IMR-90 (cell line): ENCODE measurements around the gene HAGHL. TPM values are rescaled to one million over a fixed set of nuclear protein-coding genes. Genes with fewer than 3 reads are reported as not detected.
"Not testable (repeated sequence)": the region's sequence is repeated elsewhere in the genome, so short reads cannot be mapped to it uniquely, and the experiment has no call there.

Source experiments
- ATAC-seq: fragments of 200-7000 bp; cut with Tn5 transposase; 2 replicates; pipeline ENCODE4 v1.9.1; 2020; ENCODE audit warnings: low read depth, mild to moderate bottlenecking, moderate library complexity
- BruUV-seq: library from RNA; stranded (reverse); fragments of 400-500 nt; replicated peaks from 2 replicates; lab custom pipeline; 2021; lab: Mats Ljungman, UMichigan
- CTCF ChIA-PET: fragments of 300-600 bp; formaldehyde crosslinking; extraction: SDS; loops from one replicate; lab custom pipeline; 2021; ENCODE audit warnings: antibody characterized with exemption; lab: Yijun Ruan, JAX
- POLR2A ChIA-PET: fragments of 300-600 bp; sonication (Branson Sonifier 250); formaldehyde crosslinking; loops from one replicate; lab custom pipeline; 2022; ENCODE audit warnings: antibody characterized with exemption; ENCODE audit not compliant: unreplicated experiment; lab: Charles Lee
- DNase-seq: peaks from one replicate; pipeline ENCODE4 v3.0.0; 2013
- H2AFZ ChIP-seq: replicated peaks from 2 replicates; pipeline ENCODE3; 2013; ENCODE audit warnings: low read length, mild to moderate bottlenecking; ENCODE audit not compliant: poor library complexity
- H2AK5ac ChIP-seq: 2 replicates; pipeline ENCODE4 v1.6.1; 2013; ENCODE audit warnings: low read depth, low read length, inconsistent platforms
- H2AK9ac ChIP-seq: replicated peaks from 2 replicates; pipeline ENCODE3; 2013; ENCODE audit warnings: mild to moderate bottlenecking, low read depth, low read length, moderate library complexity; ENCODE audit not compliant: poor library complexity
- H2BK120ac ChIP-seq: 2 replicates; pipeline ENCODE4 v1.6.1; 2013; ENCODE audit warnings: low read depth, low read length, inconsistent platforms
- H2BK15ac ChIP-seq: 3 replicates; pipeline ENCODE4 v1.6.1; 2013; ENCODE audit warnings: low read depth, low read length, inconsistent platforms
- H2BK20ac ChIP-seq: 2 replicates; pipeline ENCODE4 v1.6.1; 2013; ENCODE audit warnings: low read depth, mild to moderate bottlenecking, inconsistent platforms, low read length, moderate library complexity
- H2BK5ac ChIP-seq: 2 replicates; pipeline ENCODE4 v1.6.1; 2013; ENCODE audit warnings: mild to moderate bottlenecking, low read depth, low read length, inconsistent platforms; ENCODE audit not compliant: poor library complexity, severe bottlenecking
- H3K14ac ChIP-seq: replicated peaks from 2 replicates; pipeline ENCODE4 v1.6.1; 2013; ENCODE audit warnings: low read depth, low read length, inconsistent platforms
- H3K18ac ChIP-seq: 2 replicates; pipeline ENCODE4 v1.6.1; 2013; ENCODE audit warnings: low read depth, low read length, control low read depth
- H3K23ac ChIP-seq: 2 replicates; pipeline ENCODE4 v1.6.1; 2013; ENCODE audit warnings: low read depth, low read length, inconsistent platforms
- H3K27ac ChIP-seq: 2 replicates; pipeline ENCODE4 v1.5.1; 2013; ENCODE audit warnings: mild to moderate bottlenecking, control low read depth, low read length; ENCODE audit not compliant: insufficient read depth
- H3K27me3 ChIP-seq: 2 replicates; pipeline ENCODE4 v1.6.1; 2013; ENCODE audit warnings: low read length; ENCODE audit not compliant: control insufficient read depth, insufficient read depth
- H3K36me3 ChIP-seq: 2 replicates; pipeline ENCODE4 v1.6.1; 2013; ENCODE audit warnings: low read length, mixed read lengths; ENCODE audit not compliant: control insufficient read depth, insufficient read depth
- H3K4ac ChIP-seq: 2 replicates; pipeline ENCODE4 v1.6.1; 2013; ENCODE audit warnings: low read depth, low read length, inconsistent platforms
- H3K4me1 ChIP-seq: 2 replicates; pipeline ENCODE4 v1.6.1; 2013; ENCODE audit warnings: low read length, mixed read lengths; ENCODE audit not compliant: control insufficient read depth, insufficient read depth
- H3K4me2 ChIP-seq: 2 replicates; pipeline ENCODE4 v1.6.1; 2013; ENCODE audit warnings: low read depth, mild to moderate bottlenecking, control low read depth, low read length, moderate library complexity
- H3K4me3 ChIP-seq: 2 replicates; pipeline ENCODE4 v1.5.1; 2013; ENCODE audit warnings: low read depth, mild to moderate bottlenecking, control low read depth, low read length, moderate library complexity; ENCODE audit not compliant: insufficient read depth
- H3K56ac ChIP-seq: 2 replicates; pipeline ENCODE4 v1.6.1; 2013; ENCODE audit warnings: low read length, inconsistent platforms; ENCODE audit not compliant: insufficient read depth; ENCODE audit errors: extremely low read depth
- H3K79me1 ChIP-seq, 2 experiments: 2 replicates each; pipeline ENCODE4 v1.6.1; 2013; ENCODE audit warnings: low read length in 2 of 2, inconsistent platforms in 1 of 2, low read depth in 1 of 2
- H3K9ac ChIP-seq: 2 replicates; pipeline ENCODE4 v1.6.1; 2013; ENCODE audit warnings: low read depth, low read length, control low read depth
- H3K9me1 ChIP-seq: 2 replicates; pipeline ENCODE4 v1.6.1; 2013; ENCODE audit warnings: low read length, inconsistent platforms; ENCODE audit not compliant: insufficient read depth
- H3K9me3 ChIP-seq: 2 replicates; pipeline ENCODE4 v1.6.1; 2013; ENCODE audit warnings: low read length; ENCODE audit not compliant: control insufficient read depth, insufficient read depth
- H4K20me1 ChIP-seq: 2 replicates; pipeline ENCODE4 v1.6.1; 2013; ENCODE audit warnings: low read length, inconsistent platforms; ENCODE audit not compliant: insufficient read depth
- H4K5ac ChIP-seq: 2 replicates; pipeline ENCODE4 v1.6.1; 2013; ENCODE audit warnings: mild to moderate bottlenecking, low read depth, low read length, control low read depth
- H4K8ac ChIP-seq, 2 experiments: 2 replicates each; pipeline ENCODE4 v1.6.1; 2013; ENCODE audit warnings: low read depth in 2 of 2, low read length in 2 of 2, control low read depth in 1 of 2, inconsistent platforms in 1 of 2
- H4K91ac ChIP-seq: 2 replicates; pipeline ENCODE4 v1.6.1; 2013; ENCODE audit warnings: low read depth, low read length, inconsistent platforms; ENCODE audit not compliant: insufficient read depth
- WGBS, 2 experiments: methylation state at CpG; one replicate each; pipeline versions ENCODE4 v1.1.5 to v1.1.7; 2013; ENCODE audit warnings: missing lambda C conversion rate in 2 of 2; ENCODE audit not compliant: insufficient read length in 1 of 2; ENCODE audit errors: extremely low coverage in 2 of 2; 5-methylcytosine and 5-hydroxymethylcytosine counted together
- dilution Hi-C: fragments of 300-500 bp; cut with HindIII; formaldehyde crosslinking; loops from one replicate; pipeline ENCODE4 v1.14.3; 2018; ENCODE audit warnings: low sequenced_read_pairs; ENCODE audit not compliant: unreplicated experiment
- in situ Hi-C: fragments of 300-500 bp; cut with MboI; formaldehyde crosslinking; loops from 3 replicates; pipeline ENCODE4 v1.14.3; 2019; ENCODE audit warnings: low sequenced_read_pairs, inconsistent platforms, mixed read lengths
- intact Hi-C: fragments of 100-400 bp; cut with micrococcal nuclease; formaldehyde crosslinking; loops from 2 replicates; pipeline ENCODE4 v1.10.0; 2022
- polyA plus RNA-seq, 3 experiments: library from polyadenylated mRNA; depleted of rRNA; stranded (reverse); fragments of >200 nt; gene quantifications; 2 replicates each; pipeline ENCODE4 v1.2.3, GENCODE V29; 2012; ENCODE audit warnings: low replicate concordance in 1 of 3
- total RNA-seq: library from RNA; depleted of rRNA; stranded (reverse); fragments of >200 nt; gene quantifications from 2 replicates; pipeline ENCODE4 v1.2.3, GENCODE V29; 2012

The HAGHL gene
- total and polyA plus RNA-seq, 2 of the 4 experiments (the other 2 are of a cell fraction) = 3.0 to 12.5 TPM

GRCh38 chr16:742894-743293, 16.0 kb downstream of the HAGHL start:
- H3K9ac ChIP-seq, POLR2A ChIA-PET, dilution Hi-C loops, H3K9me3 ChIP-seq, H3K14ac ChIP-seq, H2AFZ ChIP-seq, H2BK5ac ChIP-seq, H3K9me1 ChIP-seq, H4K91ac ChIP-seq, H2BK15ac ChIP-seq, H3K4me2 ChIP-seq, H3K36me3 ChIP-seq, DNase-seq, H3K18ac ChIP-seq, H4K8ac ChIP-seq, H3K23ac ChIP-seq, H3K4me3 ChIP-seq, H4K5ac ChIP-seq, in situ Hi-C loops, H2AK9ac ChIP-seq, H2BK120ac ChIP-seq, H3K4me1 ChIP-seq, H3K27ac ChIP-seq, H3K56ac ChIP-seq, H4K20me1 ChIP-seq, H3K27me3 ChIP-seq, ATAC-seq, BruUV-seq, H3K4ac ChIP-seq, H2AK5ac ChIP-seq, H2BK20ac ChIP-seq: not testable (repeated sequence)
- intact Hi-C loops = loop anchor here (5.0 kb wide), 1 partner anchor 44 kb away; the partner anchor contains the start of genes CHTF18 and RPUSD1
- H3K79me1 ChIP-seq = peaks cover 7 to 15% of the 10 kb centered on the region in 2 experiments
- 100% methylated on average over 3 of the region's 14 CpGs; no CpG with 5 or more reads in 1 of the 2 experiments for WGBS, 2 experiments
- CTCF ChIA-PET = interaction anchor here (0.6 kb wide), 1 partner anchor 43 kb away, joined by 3 read pairs; no protein-coding TSS in a partner anchor
